CD4-positive, alpha-beta T cell treated with Interleukin-17A for 4 hours (primary cell): Measurements from ENCODE around the gene OR14A16.

Experiments
- DNase-seq: peaks from one replicate; pipeline ENCODE4 v3.0.0-alpha.2; 2020; ENCODE audit warnings: mixed read lengths

OR14A16 gene

GRCh38 chr1:247824023-247824422 lies at the start of gene OR14A16:
Gene OR14A16, minus strand, starts transcription at chr1:247824119. Its CDS starts 8,390 bp downstream, at chr1:247815729.
- no peak for DNase-seq

- no peak for DNase-seq
Observed at GRCh38 chr1:247865416-247865815, 41.5 kb upstream of the OR14A16 start.

GRCh38 chr1:247864644-247865043 lies 40.7 kb upstream of the OR14A16 start:
- no peak for DNase-seq

GRCh38 chr1:247862756-247863155 lies 38.8 kb upstream of the OR14A16 start:
- DNase-seq = no peak

GRCh38 chr1:247857985-247858619 lies 34.2 kb upstream of the OR14A16 start:
- no peak for DNase-seq

GRCh38 chr1:247857069-247857984 lies 33.4 kb upstream of the OR14A16 start, which contains the start of gene TRIM58:
Gene TRIM58, plus strand, starts transcription at chr1:247857187. Its CDS starts 60 bp downstream, at chr1:247857247.
- no peak for DNase-seq

GRCh38 chr1:247855911-247856310 lies 32.0 kb upstream of the OR14A16 start:
- no peak for DNase-seq

- DNase-seq = no peak
Observed at GRCh38 chr1:247854899-247855545, 31.1 kb upstream of the OR14A16 start.

- DNase-seq = no peak
Observed at GRCh38 chr1:247849616-247850015, 25.7 kb upstream of the OR14A16 start.

GRCh38 chr1:247848346-247848745 lies 24.4 kb upstream of the OR14A16 start:
- DNase-seq = no peak

GRCh38 chr1:247845693-247846017 lies 21.7 kb upstream of the OR14A16 start:
- no peak for DNase-seq

GRCh38 chr1:247845011-247845692 lies 21.2 kb upstream of the OR14A16 start:
- no peak for DNase-seq

GRCh38 chr1:247843411-247843810 lies 19.5 kb upstream of the OR14A16 start:
- no peak for DNase-seq

- DNase-seq = no peak
Observed at GRCh38 chr1:247841796-247842195, 17.9 kb upstream of the OR14A16 start, which contains the start of gene OR11L1. Gene OR11L1, minus strand, starts transcription at chr1:247841896. Its CDS starts 0 bp downstream, at chr1:247841896.

GRCh38 chr1:247840818-247841217 lies 16.9 kb upstream of the OR14A16 start:
- DNase-seq = no peak

- no peak for DNase-seq
Observed at GRCh38 chr1:247833601-247834000, 9.7 kb upstream of the OR14A16 start.

GRCh38 chr1:247829656-247830055 lies 5.7 kb upstream of the OR14A16 start:
- no peak for DNase-seq

- no peak for DNase-seq
Observed at GRCh38 chr1:247825362-247825761, 1.4 kb upstream of the OR14A16 start.

GRCh38 chr1:247822060-247822459 lies 1.9 kb downstream of the OR14A16 start:
- DNase-seq = no peak

- DNase-seq = no peak
Observed at GRCh38 chr1:247812637-247813036, 11.3 kb downstream of the OR14A16 start.

GRCh38 chr1:247797518-247797917 lies 26.4 kb downstream of the OR14A16 start:
- DNase-seq = no peak

GRCh38 chr1:247769603-247770002 lies 54.3 kb downstream of the OR14A16 start:
- DNase-seq = no peak
